SK-N-SH (cell line): Measurements from ENCODE around the gene WDR90. TPM values are rescaled to one million over a fixed set of nuclear protein-coding genes. Genes with fewer than 3 reads are reported as not detected.

Experiments
- CHD2 ChIP-seq: fragments of 150-350 bp; IDR thresholded peaks from 2 replicates; pipeline ENCODE4 v1.6.1; 2018; ENCODE audit warnings: low read length; ENCODE audit not compliant: partially characterized antibody
- EZH2phosphoT487 ChIP-seq: fragments of 200-600 bp; sonication (generic); IDR thresholded peaks from 2 replicates; pipeline ENCODE4 v1.6.1; 2017; ENCODE audit warnings: low read depth, mixed run types, mild to moderate bottlenecking, antibody characterized with exemption, moderate library complexity, borderline replicate concordance
- FOSL2 ChIP-seq: IDR thresholded peaks from 2 replicates; pipeline ENCODE4 v1.4.0; 2012; ENCODE audit warnings: low read depth, mild to moderate bottlenecking, moderate library complexity, borderline replicate concordance
- FOXJ3 ChIP-seq: sonication (generic); formaldehyde crosslinking; IDR thresholded peaks from 2 replicates; pipeline ENCODE4 v1.5.1; 2020; ENCODE audit warnings: mild to moderate bottlenecking, missing genetic modification reagents
- FOXM1 ChIP-seq: IDR thresholded peaks from 2 replicates; pipeline ENCODE4 v1.4.0; 2012; ENCODE audit warnings: low read depth, mild to moderate bottlenecking
- GABPA ChIP-seq: IDR thresholded peaks from 2 replicates; pipeline ENCODE4 v1.4.0; 2012; ENCODE audit warnings: low read depth, mild to moderate bottlenecking
- GATA2 ChIP-seq: sonication (generic); formaldehyde crosslinking; IDR thresholded peaks from 2 replicates; pipeline ENCODE4 v1.5.0; 2020; ENCODE audit warnings: mild to moderate bottlenecking, missing genetic modification reagents
- JUND ChIP-seq: IDR thresholded peaks from 2 replicates; pipeline ENCODE4 v1.4.0; 2012
- MEF2A ChIP-seq: IDR thresholded peaks from 2 replicates; pipeline ENCODE4 v1.4.0; 2012; ENCODE audit warnings: low read depth, borderline replicate concordance
- NFIC ChIP-seq: IDR thresholded peaks from 2 replicates; pipeline ENCODE4 v1.4.0; 2012; ENCODE audit warnings: borderline replicate concordance
- NRF1 ChIP-seq: IDR thresholded peaks from 2 replicates; pipeline ENCODE4 v1.6.1; 2012; ENCODE audit warnings: low read depth, mild to moderate bottlenecking, low read length
- RAD21 ChIP-seq: IDR thresholded peaks from 2 replicates; pipeline ENCODE4 v1.6.1; 2012; ENCODE audit warnings: mild to moderate bottlenecking, low read length
- RCOR1 ChIP-seq: fragments of 150-350 bp; IDR thresholded peaks from 2 replicates; pipeline ENCODE4 v1.6.1; 2017; ENCODE audit warnings: antibody characterized with exemption, low read length
- RFX5 ChIP-seq: IDR thresholded peaks from 2 replicates; pipeline ENCODE4 v1.6.1; 2012; ENCODE audit warnings: mild to moderate bottlenecking, improper control_type of control experiment, low read length
- RXRA ChIP-seq: IDR thresholded peaks from 2 replicates; pipeline ENCODE4 v1.4.0; 2012; ENCODE audit warnings: low read depth, mild to moderate bottlenecking, borderline replicate concordance
- SIN3A ChIP-seq: IDR thresholded peaks from 2 replicates; pipeline ENCODE4 v1.6.1; 2012; ENCODE audit warnings: low read depth, mild to moderate bottlenecking, low read length, moderate library complexity, borderline replicate concordance
- SMC3 ChIP-seq: IDR thresholded peaks from 2 replicates; pipeline ENCODE4 v1.6.1; 2012; ENCODE audit warnings: low read depth, low read length, improper control_type of control experiment
- TAF1 ChIP-seq: IDR thresholded peaks from 2 replicates; pipeline ENCODE4 v1.6.1; 2012; ENCODE audit warnings: low read depth, mild to moderate bottlenecking, low read length, moderate library complexity, borderline replicate concordance
- TCF12 ChIP-seq: IDR thresholded peaks from 2 replicates; pipeline ENCODE4 v1.4.0; 2012
- TEAD4 ChIP-seq: IDR thresholded peaks from 2 replicates; pipeline ENCODE4 v1.4.0; 2012; ENCODE audit warnings: mild to moderate bottlenecking, borderline replicate concordance; ENCODE audit not compliant: insufficient read depth
- YY1 ChIP-seq: IDR thresholded peaks from 2 replicates; pipeline ENCODE4 v1.4.0; 2012; ENCODE audit warnings: low read depth, mild to moderate bottlenecking
- polyA plus RNA-seq, 3 experiments: library from polyadenylated mRNA; depleted of rRNA; stranded (reverse); fragments of >200 nt; gene quantifications; 2 replicates each; pipeline ENCODE4 v1.2.3, GENCODE V29; 2012
- TF ChIP-seq, protein P1 (sequence below): IDR thresholded peaks from 2 replicates; pipeline ENCODE4 v1.6.1; 2012; ENCODE audit warnings: mild to moderate bottlenecking, low read depth, low read length, moderate library complexity
- TF ChIP-seq, protein P2 (sequence below): IDR thresholded peaks from 2 replicates; pipeline ENCODE4; 2012
- TF ChIP-seq, protein P3 (sequence below): IDR thresholded peaks from 2 replicates; pipeline ENCODE4 v1.4.0; 2012; ENCODE audit warnings: low read depth, borderline replicate concordance
- TF ChIP-seq, protein P4 (sequence below): fragments of 200-600 bp; sonication (generic); IDR thresholded peaks from 2 replicates; pipeline ENCODE4 v1.6.1; 2017; ENCODE audit warnings: antibody characterized with exemption, mild to moderate bottlenecking, moderate library complexity
- TF ChIP-seq, protein P5 (sequence below): fragments of 150-350 bp; IDR thresholded peaks from 2 replicates; pipeline ENCODE4 v1.6.1; 2016; ENCODE audit warnings: mild to moderate bottlenecking, low read depth, low read length

WDR90 gene
- polyA plus RNA-seq, 1 of the 3 experiments (the other 2 are of a cell fraction), result 32.0 TPM

DNA sequence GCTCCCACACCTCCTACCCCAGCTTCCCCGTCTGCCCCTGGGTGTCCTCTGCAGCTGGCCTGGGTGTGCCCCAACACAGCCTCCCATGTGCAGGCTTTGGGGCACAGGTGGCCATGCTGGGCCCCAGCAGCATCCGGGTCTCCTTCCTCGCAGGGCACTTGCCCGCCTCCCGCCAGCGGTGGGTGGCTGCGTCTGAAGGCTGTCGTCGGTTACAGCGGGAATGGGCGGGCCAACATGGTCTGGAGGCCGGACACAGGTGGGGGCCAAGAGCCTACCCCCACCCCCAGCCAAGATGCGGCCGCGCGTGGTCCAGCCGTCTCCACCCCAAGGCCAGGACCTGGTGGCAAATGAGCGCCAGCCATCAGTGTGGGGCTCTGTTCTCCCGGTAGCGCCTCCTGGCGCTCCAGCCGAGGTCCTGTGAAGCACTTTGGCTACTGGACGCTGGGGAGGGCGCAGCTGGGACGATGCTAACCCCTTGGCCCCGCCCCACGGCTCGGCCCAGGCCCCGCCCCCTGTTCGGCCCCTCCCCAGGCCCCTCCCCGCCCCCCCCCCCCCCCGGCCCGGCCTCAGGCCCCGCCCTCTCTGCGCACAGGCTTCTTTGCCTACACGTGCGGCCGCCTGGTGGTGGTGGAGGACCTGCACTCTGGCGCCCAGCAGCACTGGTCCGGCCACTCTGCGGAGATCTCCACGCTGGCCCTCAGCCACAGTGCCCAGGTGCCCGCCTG is 11.5 kb downstream of the WDR90 start (continued):
- TF ChIP-seq, protein P1, sequence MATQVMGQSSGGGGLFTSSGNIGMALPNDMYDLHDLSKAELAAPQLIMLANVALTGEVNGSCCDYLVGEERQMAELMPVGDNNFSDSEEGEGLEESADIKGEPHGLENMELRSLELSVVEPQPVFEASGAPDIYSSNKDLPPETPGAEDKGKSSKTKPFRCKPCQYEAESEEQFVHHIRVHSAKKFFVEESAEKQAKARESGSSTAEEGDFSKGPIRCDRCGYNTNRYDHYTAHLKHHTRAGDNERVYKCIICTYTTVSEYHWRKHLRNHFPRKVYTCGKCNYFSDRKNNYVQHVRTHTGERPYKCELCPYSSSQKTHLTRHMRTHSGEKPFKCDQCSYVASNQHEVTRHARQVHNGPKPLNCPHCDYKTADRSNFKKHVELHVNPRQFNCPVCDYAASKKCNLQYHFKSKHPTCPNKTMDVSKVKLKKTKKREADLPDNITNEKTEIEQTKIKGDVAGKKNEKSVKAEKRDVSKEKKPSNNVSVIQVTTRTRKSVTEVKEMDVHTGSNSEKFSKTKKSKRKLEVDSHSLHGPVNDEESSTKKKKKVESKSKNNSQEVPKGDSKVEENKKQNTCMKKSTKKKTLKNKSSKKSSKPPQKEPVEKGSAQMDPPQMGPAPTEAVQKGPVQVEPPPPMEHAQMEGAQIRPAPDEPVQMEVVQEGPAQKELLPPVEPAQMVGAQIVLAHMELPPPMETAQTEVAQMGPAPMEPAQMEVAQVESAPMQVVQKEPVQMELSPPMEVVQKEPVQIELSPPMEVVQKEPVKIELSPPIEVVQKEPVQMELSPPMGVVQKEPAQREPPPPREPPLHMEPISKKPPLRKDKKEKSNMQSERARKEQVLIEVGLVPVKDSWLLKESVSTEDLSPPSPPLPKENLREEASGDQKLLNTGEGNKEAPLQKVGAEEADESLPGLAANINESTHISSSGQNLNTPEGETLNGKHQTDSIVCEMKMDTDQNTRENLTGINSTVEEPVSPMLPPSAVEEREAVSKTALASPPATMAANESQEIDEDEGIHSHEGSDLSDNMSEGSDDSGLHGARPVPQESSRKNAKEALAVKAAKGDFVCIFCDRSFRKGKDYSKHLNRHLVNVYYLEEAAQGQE, result no peak
- TF ChIP-seq JUND (no peak), CHD2 (peak; percentile 38), TAF1 (peak; percentile 19; the same call in 1 of the 2 replicates), MEF2A (no peak), RAD21 (peak; percentile 14; the same call in 1 of the 2 replicates), NFIC (no peak), FOXJ3 (CRISPR knock-in tag) (no peak), FOXM1 (no peak), GATA2 (CRISPR knock-in tag) (no peak), SMC3 (peak; percentile 23), FOSL2 (no peak), TEAD4 (no peak), RFX5 (no peak), RXRA (no peak), EZH2phosphoT487 (no peak), TCF12 (no peak; the same call in 1 of the 2 replicates), GABPA (no peak), YY1 (0 out of 2 replicates have a peak, but pooled peaks have one; percentile 43), NRF1 (peak; percentile 20; the same call in 1 of the 2 replicates), RCOR1 (0 out of 2 replicates have a peak, but pooled peaks have one; percentile 8), SIN3A (no peak)
- TF ChIP-seq, protein P2, sequence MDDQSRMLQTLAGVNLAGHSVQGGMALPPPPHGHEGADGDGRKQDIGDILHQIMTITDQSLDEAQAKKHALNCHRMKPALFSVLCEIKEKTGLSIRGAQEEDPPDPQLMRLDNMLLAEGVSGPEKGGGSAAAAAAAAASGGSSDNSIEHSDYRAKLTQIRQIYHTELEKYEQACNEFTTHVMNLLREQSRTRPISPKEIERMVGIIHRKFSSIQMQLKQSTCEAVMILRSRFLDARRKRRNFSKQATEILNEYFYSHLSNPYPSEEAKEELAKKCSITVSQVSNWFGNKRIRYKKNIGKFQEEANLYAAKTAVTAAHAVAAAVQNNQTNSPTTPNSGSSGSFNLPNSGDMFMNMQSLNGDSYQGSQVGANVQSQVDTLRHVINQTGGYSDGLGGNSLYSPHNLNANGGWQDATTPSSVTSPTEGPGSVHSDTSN, result no peak
- TF ChIP-seq, protein P3, sequence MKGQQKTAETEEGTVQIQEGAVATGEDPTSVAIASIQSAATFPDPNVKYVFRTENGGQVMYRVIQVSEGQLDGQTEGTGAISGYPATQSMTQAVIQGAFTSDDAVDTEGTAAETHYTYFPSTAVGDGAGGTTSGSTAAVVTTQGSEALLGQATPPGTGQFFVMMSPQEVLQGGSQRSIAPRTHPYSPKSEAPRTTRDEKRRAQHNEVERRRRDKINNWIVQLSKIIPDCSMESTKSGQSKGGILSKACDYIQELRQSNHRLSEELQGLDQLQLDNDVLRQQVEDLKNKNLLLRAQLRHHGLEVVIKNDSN, result no peak
- TF ChIP-seq, protein P4, sequence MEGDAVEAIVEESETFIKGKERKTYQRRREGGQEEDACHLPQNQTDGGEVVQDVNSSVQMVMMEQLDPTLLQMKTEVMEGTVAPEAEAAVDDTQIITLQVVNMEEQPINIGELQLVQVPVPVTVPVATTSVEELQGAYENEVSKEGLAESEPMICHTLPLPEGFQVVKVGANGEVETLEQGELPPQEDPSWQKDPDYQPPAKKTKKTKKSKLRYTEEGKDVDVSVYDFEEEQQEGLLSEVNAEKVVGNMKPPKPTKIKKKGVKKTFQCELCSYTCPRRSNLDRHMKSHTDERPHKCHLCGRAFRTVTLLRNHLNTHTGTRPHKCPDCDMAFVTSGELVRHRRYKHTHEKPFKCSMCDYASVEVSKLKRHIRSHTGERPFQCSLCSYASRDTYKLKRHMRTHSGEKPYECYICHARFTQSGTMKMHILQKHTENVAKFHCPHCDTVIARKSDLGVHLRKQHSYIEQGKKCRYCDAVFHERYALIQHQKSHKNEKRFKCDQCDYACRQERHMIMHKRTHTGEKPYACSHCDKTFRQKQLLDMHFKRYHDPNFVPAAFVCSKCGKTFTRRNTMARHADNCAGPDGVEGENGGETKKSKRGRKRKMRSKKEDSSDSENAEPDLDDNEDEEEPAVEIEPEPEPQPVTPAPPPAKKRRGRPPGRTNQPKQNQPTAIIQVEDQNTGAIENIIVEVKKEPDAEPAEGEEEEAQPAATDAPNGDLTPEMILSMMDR, result peak; percentile 55
- TF ChIP-seq, protein P5, sequence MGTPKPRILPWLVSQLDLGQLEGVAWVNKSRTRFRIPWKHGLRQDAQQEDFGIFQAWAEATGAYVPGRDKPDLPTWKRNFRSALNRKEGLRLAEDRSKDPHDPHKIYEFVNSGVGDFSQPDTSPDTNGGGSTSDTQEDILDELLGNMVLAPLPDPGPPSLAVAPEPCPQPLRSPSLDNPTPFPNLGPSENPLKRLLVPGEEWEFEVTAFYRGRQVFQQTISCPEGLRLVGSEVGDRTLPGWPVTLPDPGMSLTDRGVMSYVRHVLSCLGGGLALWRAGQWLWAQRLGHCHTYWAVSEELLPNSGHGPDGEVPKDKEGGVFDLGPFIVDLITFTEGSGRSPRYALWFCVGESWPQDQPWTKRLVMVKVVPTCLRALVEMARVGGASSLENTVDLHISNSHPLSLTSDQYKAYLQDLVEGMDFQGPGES, result no peak
